Suppressor macrophage treated with lipopolysaccharide for 1 hour (primary cell): Measurements from ENCODE around the gene CUL5.
A peak's percentile ranks its signal among the peaks of the same experiment; 100 is the strongest.
"Not testable (repeated sequence)": the region's sequence is repeated elsewhere in the genome, so short reads cannot be mapped to it uniquely, and the experiment has no call there.

ENCODE experiments used
- DNase-seq, 3 donors: peaks; one replicate each; pipeline ENCODE4 v3.0.0-alpha.2; 2020 to 2022

CUL5 gene

DNA sequence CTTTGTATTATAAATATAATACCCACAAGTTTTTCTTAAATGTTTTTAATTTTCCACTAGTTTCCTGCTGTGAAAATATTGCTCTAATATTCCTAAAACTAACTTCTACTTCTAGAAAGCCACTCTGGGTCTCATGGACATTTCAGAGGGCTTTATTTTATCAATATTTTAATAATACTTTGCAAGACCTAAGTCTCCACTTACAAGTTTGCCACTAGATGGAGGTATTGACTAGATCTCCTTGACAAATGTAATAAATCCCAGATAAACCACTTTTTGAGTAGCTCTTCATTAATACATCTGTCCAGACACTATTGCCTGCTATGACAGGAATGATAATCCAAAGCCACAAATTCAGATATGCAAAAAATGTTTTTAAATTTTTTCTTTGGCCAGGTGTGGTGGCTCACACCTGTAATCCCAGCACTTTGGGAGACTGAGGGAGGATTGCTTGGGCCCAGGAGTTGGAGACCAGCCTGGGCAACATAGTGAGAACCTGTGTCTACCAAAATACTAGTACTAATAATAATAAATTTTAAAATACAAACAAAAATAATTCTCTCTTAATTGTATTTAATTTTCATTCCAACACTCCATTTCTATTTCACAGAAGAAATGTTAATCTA, 109.2 kb downstream of the CUL5 start:
- peak; percentile 35 to 64 (median 57) for DNase-seq

GRCh38 chr11:108120936-108121273, 112.2 kb downstream of the CUL5 start:
- not testable (repeated sequence) for DNase-seq

GRCh38 chr11:108121274-108122155, 112.8 kb downstream of the CUL5 start, which contains the start of gene ACAT1:
ACAT1 (plus strand) TSS chr11:108121567; CDS start chr11:108121607, 40 bp downstream.
- DNase-seq = peak; percentile 94 to 98 (median 96)

GRCh38 chr11:108122166-108122628, 113.5 kb downstream of the CUL5 start:
- peak in 1 of 3 donors; percentile 3 for DNase-seq

DNA sequence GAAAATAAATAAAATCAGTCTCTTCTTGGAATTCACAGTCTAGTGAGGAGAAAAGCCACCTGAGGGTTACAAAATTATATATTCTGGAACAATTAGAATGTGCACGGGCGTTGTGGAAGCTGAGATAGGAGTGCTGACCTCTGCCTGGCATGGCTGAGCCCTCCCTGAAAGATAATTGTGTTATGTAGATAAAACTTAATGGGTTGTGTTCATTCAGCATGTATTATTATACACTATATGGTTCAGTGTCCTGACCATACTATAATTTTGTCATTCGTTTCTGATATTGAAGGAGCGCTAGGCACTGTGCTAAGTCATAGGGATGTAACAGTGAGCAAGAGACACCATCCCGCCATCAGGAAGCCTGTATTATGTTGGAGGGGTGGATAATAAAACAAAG, 116.4 kb downstream of the CUL5 start:
- no peak for DNase-seq

- no peak for DNase-seq
Observed at GRCh38 chr11:108128772-108129171, 120.1 kb downstream of the CUL5 start.

DNA sequence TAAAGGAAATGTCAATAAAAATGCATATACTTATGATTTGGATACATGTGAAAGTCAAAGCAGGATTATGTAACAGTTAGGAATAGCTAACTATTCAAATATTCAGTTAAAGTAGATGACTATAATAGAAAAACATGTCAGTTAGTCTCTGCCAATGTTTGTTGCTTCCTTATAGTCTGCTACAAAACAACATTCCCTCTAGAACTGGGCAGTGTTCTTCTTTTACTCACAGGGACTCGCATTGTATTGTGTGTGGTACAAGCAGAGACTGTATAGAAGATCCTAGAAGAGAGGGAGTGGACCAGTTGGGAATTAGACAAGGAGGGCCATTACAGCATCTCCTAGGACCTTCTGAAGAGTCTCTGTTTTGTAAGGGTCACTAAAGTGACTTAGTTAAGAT, 123.3 kb downstream of the CUL5 start:
- no peak for DNase-seq

- not testable (repeated sequence) for DNase-seq
Observed at GRCh38 chr11:108132993-108133538, 124.4 kb downstream of the CUL5 start.

DNA sequence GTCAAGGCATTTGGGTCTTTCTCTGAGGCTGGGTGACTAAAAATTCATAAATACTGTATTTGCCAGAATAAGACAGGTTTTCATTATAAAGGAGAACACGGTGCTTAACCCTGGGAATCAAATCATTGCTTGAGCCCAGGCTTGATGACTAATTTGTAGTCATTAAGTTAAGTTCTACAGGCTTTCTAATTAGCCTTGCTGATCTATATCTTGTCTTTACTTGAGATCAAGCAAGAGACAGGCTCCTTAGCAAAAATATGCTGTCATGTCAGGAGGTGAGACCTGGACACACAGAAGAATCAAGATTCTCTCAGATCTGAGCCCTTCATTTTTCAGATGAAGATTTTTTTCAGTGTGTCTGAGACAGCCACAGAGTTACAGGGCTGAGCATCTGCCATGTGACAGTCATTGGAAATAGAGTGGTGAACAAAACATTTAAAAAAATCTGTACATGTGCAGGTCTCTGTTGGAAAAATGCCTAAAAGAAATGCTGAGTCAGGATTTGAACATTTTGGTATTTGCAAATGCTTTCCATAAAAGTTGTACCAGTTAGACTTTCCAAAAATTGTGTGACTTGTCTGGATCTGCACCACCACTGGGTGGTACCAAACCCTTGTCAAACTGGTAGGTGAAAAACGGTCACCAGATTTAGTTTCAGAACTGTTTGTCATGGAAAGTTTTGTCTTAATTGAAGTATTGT, 127.3 kb downstream of the CUL5 start:
- DNase-seq = no peak

DNA sequence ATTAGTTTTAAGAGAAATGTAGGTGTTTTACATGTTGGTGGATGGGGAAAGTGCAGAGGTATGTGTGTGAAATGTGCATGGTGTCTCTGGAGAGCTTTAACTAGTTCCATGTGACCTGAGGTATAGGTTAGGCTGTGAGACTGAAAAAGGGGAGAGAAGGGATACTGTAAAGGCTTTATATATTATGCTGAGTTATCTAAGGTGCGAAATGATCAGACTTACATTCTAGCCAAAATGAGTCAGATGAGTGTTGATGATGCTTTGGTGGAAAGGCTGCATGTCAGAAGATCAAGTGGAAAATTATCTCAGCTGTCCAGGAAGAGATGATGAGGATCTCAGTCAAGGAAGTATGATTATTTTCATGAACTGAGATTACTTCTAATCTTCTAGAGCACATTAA, 128.5 kb downstream of the CUL5 start:
- no peak for DNase-seq

DNA sequence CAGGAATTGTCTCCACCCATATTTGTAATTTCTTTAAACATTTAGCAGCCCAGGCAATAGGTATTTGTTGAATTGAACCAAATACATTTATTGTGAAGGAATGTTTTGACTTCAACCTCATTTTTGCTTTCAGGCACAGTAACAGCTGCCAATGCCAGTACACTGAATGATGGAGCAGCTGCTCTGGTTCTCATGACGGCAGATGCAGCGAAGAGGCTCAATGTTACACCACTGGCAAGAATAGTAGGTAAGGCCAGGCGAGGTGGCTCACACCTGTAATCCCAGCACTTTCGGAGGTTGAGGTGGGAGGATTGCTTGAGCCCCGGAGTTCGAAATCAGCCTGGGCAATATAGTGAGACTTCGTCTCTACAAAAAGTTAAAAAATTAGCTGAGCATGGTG, 133.6 kb downstream of the CUL5 start:
- no peak for DNase-seq

- no peak for DNase-seq
Observed at GRCh38 chr11:108144615-108145014, 135.9 kb downstream of the CUL5 start.

DNA sequence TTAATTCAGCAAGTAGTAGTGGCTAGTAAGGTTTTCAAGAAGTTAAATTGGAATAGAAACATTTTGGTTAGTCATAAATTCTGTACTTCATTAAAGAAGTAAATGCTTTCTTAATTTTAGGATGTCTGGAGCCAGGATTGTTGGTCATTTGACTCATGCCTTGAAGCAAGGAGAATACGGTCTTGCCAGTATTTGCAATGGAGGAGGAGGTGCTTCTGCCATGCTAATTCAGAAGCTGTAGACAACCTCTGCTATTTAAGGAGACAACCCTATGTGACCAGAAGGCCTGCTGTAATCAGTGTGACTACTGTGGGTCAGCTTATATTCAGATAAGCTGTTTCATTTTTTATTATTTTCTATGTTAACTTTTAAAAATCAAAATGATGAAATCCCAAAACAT, 138.5 kb downstream of the CUL5 start:
- no peak for DNase-seq

DNA sequence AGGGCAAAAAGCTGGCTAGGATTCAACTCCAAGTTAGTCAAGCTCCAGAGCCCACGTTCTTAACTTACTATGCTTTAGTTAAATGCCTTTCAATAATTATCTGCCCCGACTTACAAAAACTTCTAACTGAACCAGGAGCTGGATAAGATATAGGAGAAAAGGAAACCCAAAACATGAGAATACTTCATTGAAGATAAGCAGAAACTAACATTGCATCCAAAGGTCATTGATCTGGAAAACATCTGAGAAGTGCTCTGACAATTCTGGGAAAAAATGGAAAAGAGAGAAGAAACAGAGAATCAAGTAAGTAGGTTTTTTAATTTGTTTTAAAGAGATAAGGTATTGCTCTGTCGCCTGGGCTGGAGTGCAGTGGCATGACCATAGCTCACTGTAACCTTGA, 139.9 kb downstream of the CUL5 start:
- DNase-seq = no peak

DNA sequence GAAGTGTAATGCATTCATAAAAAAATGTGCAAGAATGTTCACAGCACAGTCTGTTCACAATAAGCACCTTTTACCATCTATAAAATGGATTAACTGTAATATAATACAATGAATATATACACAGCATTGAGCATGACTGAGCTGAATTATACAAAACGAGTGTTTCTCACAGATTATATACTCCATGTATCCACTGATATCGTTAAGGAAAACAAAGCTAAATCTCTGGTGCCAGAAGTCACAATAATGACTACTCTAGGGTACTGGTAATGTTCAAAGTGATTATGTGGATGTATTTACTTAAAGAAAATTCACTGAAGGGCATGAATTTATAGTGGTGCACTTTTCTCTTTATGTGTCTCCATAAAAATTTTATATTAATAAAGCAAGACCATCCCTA, 145.9 kb downstream of the CUL5 start:
- no peak for DNase-seq
